GM21576 (cell line): ENCODE measurements around the gene DRC1.
A peak's percentile ranks its signal among the peaks of the same experiment; 100 is the strongest.

Experiments used
- ATAC-seq: cut with Tn5 transposase; IDR thresholded peaks from one replicate; pipeline ENCODE4 v1.9.1; 2021; ENCODE audit warnings: mild to moderate bottlenecking, moderate library complexity; ENCODE audit not compliant: unreplicated experiment

DRC1 gene

GRCh38 chr2:26489213-26489850 lies 87.6 kb downstream of the DRC1 start:
- no peak for ATAC-seq

GRCh38 chr2:26491563-26492167 lies 89.9 kb downstream of the DRC1 start:
- no peak for ATAC-seq

- ATAC-seq = no peak
Observed at GRCh38 chr2:26492749-26493515, 91.2 kb downstream of the DRC1 start.

GRCh38 chr2:26493566-26493965 lies 91.8 kb downstream of the DRC1 start:
- no peak for ATAC-seq

- no peak for ATAC-seq
Observed at GRCh38 chr2:26494199-26494598, 92.5 kb downstream of the DRC1 start.

- ATAC-seq = no peak
Observed at GRCh38 chr2:26494891-26495290, 93.2 kb downstream of the DRC1 start.

GRCh38 chr2:26495705-26496297 lies 94.1 kb downstream of the DRC1 start:
- ATAC-seq = no peak

- no peak for ATAC-seq
Observed at GRCh38 chr2:26500406-26500805, 98.7 kb downstream of the DRC1 start.

GRCh38 chr2:26503231-26503880 lies 101.6 kb downstream of the DRC1 start:
- peak; percentile 84 for ATAC-seq

GRCh38 chr2:26504002-26504401 lies 102.3 kb downstream of the DRC1 start:
- ATAC-seq = no peak

- no peak for ATAC-seq
Observed at GRCh38 chr2:26506279-26506678, 104.6 kb downstream of the DRC1 start.
